K562 (cell line): ENCODE data around the gene HMG20B. TPM values are rescaled to one million over a fixed set of nuclear protein-coding genes. Genes with fewer than 3 reads are reported as not detected.
A peak's percentile ranks its signal among the peaks of the same experiment; 100 is the strongest.

Experiments used
- ARHGAP35 ChIP-seq: fragments of 450-650 bp; IDR thresholded peaks from 2 replicates; pipeline ENCODE4 v1.6.1; 2018; ENCODE audit not compliant: partially characterized antibody
- ASH1L ChIP-seq: fragments of 450-650 bp; IDR thresholded peaks from 2 replicates; pipeline ENCODE4 v1.6.1; 2018; ENCODE audit warnings: borderline replicate concordance, mild to moderate bottlenecking, low read depth; ENCODE audit not compliant: partially characterized antibody
- ATF1 ChIP-seq, 2 experiments: fragments of 450-650 bp in 1 of 2; IDR thresholded peaks; 2 replicates each; pipeline ENCODE4 v1.6.1; 2016; ENCODE audit warnings: missing compliant biosample characterization in 1 of 2, missing genetic modification characterization in 1 of 2
- CBX1 ChIP-seq: sonication (generic); IDR thresholded peaks from 2 replicates; pipeline ENCODE4 v1.6.1; 2016; ENCODE audit warnings: antibody characterized with exemption, low read depth, mild to moderate bottlenecking
- CBX8 ChIP-seq: fragments of 200-600 bp; sonication (generic); IDR thresholded peaks from 2 replicates; pipeline ENCODE4 v1.6.1; 2012; ENCODE audit warnings: borderline replicate concordance, mixed run types, low read depth, mild to moderate bottlenecking, moderate library complexity, mixed read lengths, low read length, control low read depth, inconsistent platforms; ENCODE audit not compliant: poor library complexity, severe bottlenecking; ENCODE audit errors: extremely low read depth
- CTCFL ChIP-seq: IDR thresholded peaks from 2 replicates; pipeline ENCODE4 v1.6.1; 2011; ENCODE audit warnings: borderline replicate concordance, low read depth, mild to moderate bottlenecking, moderate library complexity, low read length; ENCODE audit not compliant: insufficient read depth, poor library complexity, severe bottlenecking
- DLX4 ChIP-seq: fragments of 250-450 bp; sonication (Bioruptor Pico); IDR thresholded peaks from 2 replicates; pipeline ENCODE4 v1.6.1; 2021; ENCODE audit warnings: mild to moderate bottlenecking
- FOXM1 ChIP-seq, 2 experiments: fragments of 450-650 bp in 1 of 2; sonication (generic) in 1 of 2; formaldehyde crosslinking in 1 of 2; IDR thresholded peaks; 2 replicates each; pipeline versions ENCODE4 v1.6.1 to v1.9.0; 2017 to 2022; ENCODE audit warnings: low read depth in 2 of 2, mild to moderate bottlenecking in 2 of 2, missing genetic modification reagents in 1 of 2, moderate library complexity in 1 of 2
- HLTF ChIP-seq: fragments of 450-650 bp; IDR thresholded peaks from 2 replicates; pipeline ENCODE4 v1.6.1; 2016
- HOMEZ ChIP-seq: fragments of 250-450 bp; sonication (Bioruptor Pico); IDR thresholded peaks from 2 replicates; pipeline ENCODE4 v1.4.0; 2020; ENCODE audit warnings: mild to moderate bottlenecking, moderate library complexity
- LARP7 ChIP-seq: fragments of 450-650 bp; IDR thresholded peaks from 2 replicates; pipeline ENCODE4 v1.6.1; 2016
- MAX ChIP-seq: sonication (generic); formaldehyde crosslinking; IDR thresholded peaks from 2 replicates; pipeline ENCODE4 v1.9.0; 2022; ENCODE audit warnings: mild to moderate bottlenecking, missing genetic modification reagents
- MYC ChIP-seq, 2 experiments: fragments of 250-450 bp in 1 of 2; sonication (Bioruptor Pico) in 1 of 2; IDR thresholded peaks; 2 replicates each; pipeline versions ENCODE4 v1.5.1 to v1.6.1; 2012 to 2021; ENCODE audit warnings: low read depth in 2 of 2, borderline replicate concordance in 1 of 2, improper control_type of control experiment in 1 of 2, low read length in 1 of 2, mild to moderate bottlenecking in 1 of 2, moderate library complexity in 1 of 2
- NBN ChIP-seq: fragments of 450-650 bp; IDR thresholded peaks from 2 replicates; pipeline ENCODE4 v1.6.1; 2016; ENCODE audit warnings: low read depth, mild to moderate bottlenecking
- NCOR1 ChIP-seq: fragments of 450-650 bp; IDR thresholded peaks from 2 replicates; pipeline ENCODE4 v1.6.1; 2016; ENCODE audit warnings: mild to moderate bottlenecking, moderate library complexity
- NFRKB ChIP-seq: fragments of 450-650 bp; IDR thresholded peaks from 2 replicates; pipeline ENCODE4 v1.6.1; 2016; ENCODE audit warnings: low read depth
- NR2C2 ChIP-seq, 2 experiments: fragments of 200-800 bp in 1 of 2; sonication (Bioruptor generic) in 1 of 2; sonication (generic) in 1 of 2; formaldehyde crosslinking in 1 of 2; IDR thresholded peaks; 2 replicates each; pipeline versions ENCODE4 v1.6.1 to v1.8.0; 2016 to 2022; ENCODE audit warnings: mild to moderate bottlenecking in 1 of 2, missing compliant biosample characterization in 1 of 2, missing genetic modification characterization in 1 of 2, missing genetic modification reagents in 1 of 2
- NUFIP1 ChIP-seq: fragments of 450-650 bp; IDR thresholded peaks from 2 replicates; pipeline ENCODE4 v1.6.1; 2018; ENCODE audit not compliant: partially characterized antibody
- POLR2H ChIP-seq: IDR thresholded peaks from 2 replicates; pipeline ENCODE4 v1.6.1; 2016; ENCODE audit warnings: missing genetic modification characterization, low read depth, mild to moderate bottlenecking, control low read depth, missing compliant biosample characterization, moderate library complexity
- ZFX ChIP-seq: sonication (generic); formaldehyde crosslinking; IDR thresholded peaks from 2 replicates; pipeline ENCODE4 v1.8.0; 2022; ENCODE audit warnings: mild to moderate bottlenecking, missing genetic modification reagents, moderate library complexity
- ZNF217 ChIP-seq: sonication (generic); formaldehyde crosslinking; IDR thresholded peaks from 2 replicates; pipeline ENCODE4 v1.8.0; 2022; ENCODE audit warnings: mild to moderate bottlenecking, missing genetic modification reagents
- ZNF717 ChIP-seq: fragments of 250-450 bp; sonication (Bioruptor Pico); IDR thresholded peaks from 2 replicates; pipeline ENCODE4 v1.5.0; 2021
- polyA plus RNA-seq, 8 experiments: library from polyadenylated mRNA; depleted of rRNA in 4 of 8; stranded (reverse) in 5 of 8; unstranded in 3 of 8; fragments of >200 nt; fragmentation: Nextera tagmentation in 2 of 8; fragmentation: Illumina TruSeq in 1 of 8; extraction: Ambion mirVana in 2 of 8; extraction: Trizol in 1 of 8; gene quantifications; 2 replicates each; pipeline versions ENCODE4 v1.2.1 to v1.2.3, GENCODE V29; 2011 to 2014; ENCODE audit warnings: inconsistent platforms in 1 of 8, missing spikeins in 1 of 8
- total RNA-seq, 7 experiments: library from RNA; depleted of rRNA in 6 of 7; stranded (reverse); fragments of >200 nt in 6 of 7; fragmentation: Illumina TruSeq in 2 of 7; extraction: Trizol in 2 of 7; gene quantifications; 2 replicates each; pipeline versions ENCODE4 v1.2.1 to v1.2.3, GENCODE V29; 2011 to 2021; ENCODE audit warnings: low replicate concordance in 1 of 7

The HMG20B gene
- total and polyA plus RNA-seq, 9 of the 15 experiments (the other 6 are each of a cell fraction or from before 2014, with no cell fraction given), result 0.35 to 172 (median 38.6) TPM

- TF ChIP-seq ZNF717 (CRISPR knock-in tag) (no peak), HLTF (no peak), NUFIP1 (no peak), ZNF217 (CRISPR knock-in tag) (no peak), CBX8 (no peak), LARP7 (no peak), POLR2H (tag) (no peak), ATF1 (CRISPR knock-in tag; IDR thresholded peaks at IDR 0.05) (peak; percentile 52; the same call in 1 of the 2 replicates), ATF1 (tag; IDR thresholded peaks at IDR 0.05) (peak; percentile 86), CBX1 (peak; percentile 51; the same call in 1 of the 2 replicates), FOXM1 (IDR thresholded peaks at IDR 0.05; ENCODE audit: low read depth) (peak; percentile 90), FOXM1 (CRISPR knock-in tag; IDR thresholded peaks at IDR 0.05; ENCODE audit: low read depth) (no peak), NR2C2 (CRISPR knock-in tag; IDR thresholded peaks at IDR 0.05) (peak; percentile 21; the same call in 1 of the 2 replicates), NR2C2 (tag; IDR thresholded peaks at IDR 0.05) (no peak), MAX (CRISPR knock-in tag) (peak; percentile 86), NFRKB (no peak), ARHGAP35 (no peak), CTCFL (no peak), NCOR1 (no peak), ASH1L (peak; percentile 71), NBN (no peak), ZFX (CRISPR knock-in tag) (peak; percentile 78), HOMEZ (no peak), MYC (IDR thresholded peaks at IDR 0.05; ENCODE audit: low read depth, low read length) (peak; percentile 71), MYC (CRISPR knock-in tag; IDR thresholded peaks at IDR 0.05; ENCODE audit: borderline replicate concordance, low read depth) (no peak; the same call in none of the 2 replicates), DLX4 (no peak)
These were observed 15.1 kb upstream of the HMG20B start, which contains the start of gene MFSD12 (continued) for GRCh38 chr19:3557461-3558248.
